Motor neuron (in vitro differentiated cells): ENCODE data around the gene ELOVL5. TPM values are rescaled to one million over a fixed set of nuclear protein-coding genes. Genes with fewer than 3 reads are reported as not detected.

Experiments
- ATAC-seq, 8 experiments: fragments of 200-7000 bp; cut with Tn5 transposase; replicated peaks in 6 of 8; 2 replicates each; pipeline ENCODE4 v1.8.0; 2021; ENCODE audit warnings: mild to moderate bottlenecking in 8 of 8, moderate library complexity in 8 of 8
- H3K27ac ChIP-seq, 2 donors: fragments of 250-450 bp; sonication (Bioruptor Pico); 2 replicates each; pipeline ENCODE4 v1.9.0; 2021; ENCODE audit warnings: antibody characterized with exemption in 2 of 2, mild to moderate bottlenecking in 2 of 2, moderate library complexity in 1 of 2
- H3K4me1 ChIP-seq, 2 donors: fragments of 250-450 bp; sonication (Bioruptor Pico); replicated peaks in 1 of 2; 2 replicates each; pipeline ENCODE4 v1.6.1; 2021; ENCODE audit warnings: antibody characterized with exemption in 2 of 2, mild to moderate bottlenecking in 2 of 2, moderate library complexity in 1 of 2
- H3K4me3 ChIP-seq, 5 donors: fragments of 250-450 bp; sonication (Bioruptor Pico); 2 replicates each; pipeline ENCODE4 v1.9.0; 2021; ENCODE audit warnings: antibody characterized with exemption in 5 of 5, mild to moderate bottlenecking in 5 of 5, moderate library complexity in 4 of 5
- WGBS, 10 experiments: fragments of 450-650 bp; shearing (Covaris generic); methylation state at CpG; one replicate each; pipeline ENCODE4 v1.0.0; 2022; 5-methylcytosine and 5-hydroxymethylcytosine counted together
- in situ Hi-C, 9 experiments: fragments of 400-800 bp; cut with MboI; loops; one replicate each; pipeline ENCODE4 v1.15.0; 2021; ENCODE audit warnings: low sequenced_read_pairs in 9 of 9, low pct_unique_long_range_greater_than_20kb in 2 of 9; ENCODE audit not compliant: unreplicated experiment in 9 of 9
- total RNA-seq, 8 experiments: library from RNA; unstranded; fragments of 300-600 nt; gene quantifications; 2 replicates each; pipeline versions ENCODE4 v1.2.3 to v1.2.4, GENCODE V29; 2022

The ELOVL5 gene
- total RNA-seq, 8 experiments from 2014 or later, result 75.7 to 201 (median 104) TPM

DNA sequence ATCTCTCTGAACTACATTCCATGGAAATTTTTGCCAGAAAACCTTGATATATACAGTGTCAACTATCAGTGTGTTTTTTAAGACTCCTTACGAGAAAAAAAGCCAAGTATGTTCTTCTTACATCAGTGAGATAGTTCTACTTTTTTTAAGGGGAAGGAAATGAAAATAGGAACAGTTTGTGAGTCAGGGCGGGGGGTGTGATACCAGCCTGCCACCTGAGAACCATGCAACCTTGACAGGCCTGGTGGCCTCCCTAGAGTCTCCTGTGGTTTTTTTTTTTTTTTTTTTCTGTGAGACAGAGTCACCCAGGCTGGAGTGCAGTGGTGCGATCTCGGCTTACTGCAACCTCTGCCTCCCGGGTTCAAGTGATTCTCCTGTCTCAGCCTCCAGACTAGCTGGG, 103.8 kb downstream of the ELOVL5 start:
- H3K4me3 ChIP-seq, result no peak overlapping the region
- no peaks in the 10 kb centered on the region for H3K4me1 ChIP-seq
- in situ Hi-C loops, result no loop called here
- H3K27ac ChIP-seq, result no peak overlapping the region
- 51 to 100% (median 94%) methylated on average over 1 to 5 of the region's 5 CpGs; no CpG with 5 or more reads in 2 of the 10 experiments for WGBS, 10 experiments
- no peak for ATAC-seq

DNA sequence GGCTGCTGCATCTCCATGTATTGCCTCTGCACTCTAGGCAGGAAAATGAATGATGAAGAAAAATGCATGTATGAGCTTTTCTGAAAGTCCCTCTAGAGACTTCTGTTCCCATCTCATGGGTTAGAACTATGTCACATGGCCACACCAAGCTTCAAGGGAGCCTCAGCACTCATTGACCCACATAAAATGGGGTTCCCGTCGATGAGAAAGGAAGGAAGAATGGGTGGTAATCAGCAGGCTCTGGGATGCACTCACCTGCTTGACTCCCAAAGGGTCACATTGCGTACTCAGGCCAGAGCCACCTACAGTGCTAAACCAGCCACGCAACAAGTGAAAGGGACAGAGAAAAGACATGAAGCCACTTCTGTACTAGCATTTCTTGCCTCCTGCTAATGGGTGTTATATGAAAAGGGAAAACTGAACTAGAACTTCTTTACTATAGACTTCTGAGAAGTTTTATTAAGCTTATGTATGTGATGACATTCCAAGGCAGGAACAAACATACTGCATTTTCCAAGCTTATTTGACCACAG, 104.3 kb downstream of the ELOVL5 start:
- no peak for ATAC-seq
- WGBS, 10 experiments, result 83 to 100% (median 97%) methylated on average over 1 to 3 of the region's 4 CpGs; no CpG with 5 or more reads in 2 of the 10 experiments
- Histone ChIP-seq H3K4me1 (no peaks in the 10 kb centered on the region), H3K27ac (no peak overlapping the region), H3K4me3 (no peak overlapping the region)
- in situ Hi-C loops, result no loop called here

DNA sequence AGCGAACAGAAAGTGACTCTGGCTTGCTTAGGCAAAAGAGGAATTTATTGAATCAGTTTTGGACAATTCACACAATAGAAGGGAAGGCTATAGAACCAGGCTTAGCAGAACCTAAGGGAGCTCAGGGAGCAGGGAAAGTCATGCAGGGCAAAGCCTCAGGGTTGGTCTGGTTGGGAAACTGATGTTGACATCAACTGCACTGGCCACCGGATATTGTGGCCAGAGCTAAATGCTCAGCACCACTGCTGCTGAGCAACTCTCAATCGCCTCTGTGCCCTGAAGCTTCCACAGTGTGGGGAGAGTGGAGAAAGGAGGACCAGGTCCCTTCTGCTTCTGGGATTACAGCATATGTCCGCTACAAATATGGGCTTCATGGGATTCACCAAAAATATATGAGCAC, 106.8 kb downstream of the ELOVL5 start:
- Histone ChIP-seq H3K27ac (no peak overlapping the region), H3K4me3 (no peak overlapping the region), H3K4me1 (no peaks in the 10 kb centered on the region)
- in situ Hi-C loops, result no loop called here
- 80 to 100% (median 93%) methylated on average over 1 to 4 of the region's 4 CpGs; no CpG with 5 or more reads in 2 of the 10 experiments for WGBS, 10 experiments
- no peak for ATAC-seq

DNA sequence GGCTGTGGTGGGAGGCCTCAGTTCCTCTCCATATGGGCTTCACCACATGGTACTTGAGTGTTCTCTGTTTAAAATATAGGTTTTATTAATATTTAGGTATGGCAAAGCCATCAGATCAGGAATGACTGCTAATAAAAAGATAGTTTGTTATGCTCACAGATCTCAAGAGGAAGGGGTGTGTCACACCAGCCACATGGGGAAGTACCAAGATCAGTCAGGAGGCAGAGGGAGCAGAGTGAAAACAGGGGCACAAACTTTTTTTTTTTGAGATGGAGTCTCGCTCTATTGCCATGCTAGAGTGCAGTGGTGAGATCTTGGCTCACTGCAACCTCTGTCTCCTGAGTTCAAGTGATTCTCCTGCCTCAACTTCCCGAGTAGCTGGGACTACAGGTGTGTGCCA, 108.0 kb downstream of the ELOVL5 start:
- no peaks in the 10 kb centered on the region for H3K4me1 ChIP-seq
- no peak overlapping the region for H3K27ac ChIP-seq
- WGBS, 10 experiments, result 33 to 100% (median 63%) methylated on average over 1 of the region's 2 CpGs; no CpG with 5 or more reads in 7 of the 10 experiments
- no peak for ATAC-seq
- H3K4me3 ChIP-seq, result no peak overlapping the region
- in situ Hi-C loops, result no loop called here

DNA sequence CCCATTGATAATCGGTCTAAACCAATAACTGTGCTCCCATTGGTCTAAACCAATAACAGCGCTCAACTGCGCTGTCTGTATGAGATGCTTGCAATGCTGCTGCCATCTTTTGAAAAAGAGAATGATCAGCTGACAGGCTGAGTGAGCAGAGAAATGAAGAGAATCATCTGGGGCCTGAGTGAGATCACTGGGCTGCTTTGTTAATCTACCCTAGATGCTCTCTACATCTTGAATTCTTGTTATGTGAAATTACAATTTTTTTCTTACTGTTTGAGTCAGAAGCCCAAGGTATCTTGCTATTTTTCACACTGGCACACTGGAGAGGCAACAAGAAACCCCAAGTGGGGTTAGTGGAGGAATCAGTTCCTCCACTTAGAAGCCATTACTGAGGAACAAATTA, 108.6 kb downstream of the ELOVL5 start:
- Histone ChIP-seq H3K27ac (no peak overlapping the region), H3K4me1 (no peaks in the 10 kb centered on the region), H3K4me3 (no peak overlapping the region)
- in situ Hi-C loops, result no loop called here
- no peak for ATAC-seq
- WGBS, 10 experiments, result 95 to 100% (median 100%) methylated on average over 1 to 3 of the region's 3 CpGs; no CpG with 5 or more reads in 3 of the 10 experiments

DNA sequence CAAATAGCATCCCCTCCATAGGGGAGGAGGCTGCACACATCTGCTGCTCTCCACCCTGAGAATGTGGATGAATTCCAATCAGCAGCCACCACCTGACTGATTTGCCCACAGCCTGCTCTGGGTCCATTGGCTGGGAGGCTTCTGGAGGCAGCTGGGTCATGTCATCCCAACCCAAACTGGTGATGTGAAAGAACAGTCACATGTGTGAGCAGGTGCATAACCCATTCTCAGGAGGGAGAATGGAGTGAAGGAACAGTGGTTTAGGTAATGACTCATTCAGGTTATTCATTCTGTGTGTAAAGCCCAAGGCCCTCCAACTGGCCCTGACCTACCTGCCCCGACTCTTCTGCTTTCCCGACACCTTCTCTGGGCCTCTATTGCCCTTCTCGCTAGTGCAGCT, 109.2 kb downstream of the ELOVL5 start:
- Histone ChIP-seq H3K4me1 (no peaks in the 10 kb centered on the region), H3K27ac (no peak overlapping the region), H3K4me3 (no peak overlapping the region)
- WGBS, 10 experiments, result 54 to 80% (median 75%) methylated on average over 1 to 3 of the region's 3 CpGs; no CpG with 5 or more reads in 7 of the 10 experiments
- ATAC-seq, result peak in 1 of 8 experiments; percentile 31
- in situ Hi-C loops, result no loop called here

DNA sequence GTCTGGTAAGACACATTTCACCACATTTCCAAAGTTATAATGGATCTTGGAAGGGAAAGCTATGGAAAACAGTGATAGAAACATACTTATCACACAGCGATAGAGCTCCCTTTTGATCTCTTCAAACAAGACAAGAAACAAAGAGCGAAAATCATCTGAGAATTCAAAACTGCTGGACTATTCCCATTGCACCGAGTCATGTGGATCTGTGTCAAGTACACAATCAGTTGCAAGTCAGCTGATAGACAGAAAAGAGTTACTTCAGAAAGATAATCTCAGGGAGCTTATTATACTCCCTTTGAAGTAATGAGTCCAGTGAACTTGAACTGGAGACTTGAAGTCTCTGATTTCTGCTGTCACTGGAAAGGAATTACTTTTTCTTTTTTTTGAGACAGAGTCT, 110.4 kb downstream of the ELOVL5 start:
- H3K27ac ChIP-seq, result no peak overlapping the region
- in situ Hi-C loops, result no loop called here
- H3K4me1 ChIP-seq, result no peaks in the 10 kb centered on the region
- 83 to 100% (median 89%) methylated on average over 1 to 3 of the region's 3 CpGs; no CpG with 5 or more reads in 3 of the 10 experiments for WGBS, 10 experiments
- ATAC-seq, result no peak
- H3K4me3 ChIP-seq, result no peak overlapping the region

DNA sequence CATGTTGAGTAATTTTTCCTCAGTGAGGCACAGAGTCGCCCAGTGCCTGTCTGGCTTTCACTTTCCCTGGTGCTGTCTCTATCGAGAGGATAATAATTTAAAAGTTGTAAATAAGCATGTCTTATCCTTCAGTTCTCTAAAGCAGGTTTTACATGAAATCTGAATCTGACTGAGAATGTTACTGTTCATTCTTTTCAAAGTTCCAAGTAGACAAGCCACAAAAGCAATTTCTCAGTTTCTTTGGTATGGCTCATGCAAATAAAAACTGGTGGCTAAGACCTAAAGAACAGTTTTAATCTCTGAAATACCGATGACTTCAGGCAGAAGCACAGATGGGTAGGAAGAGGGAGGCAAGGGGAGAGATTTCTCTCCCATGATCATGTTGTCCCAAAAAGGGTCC, 112.5 kb downstream of the ELOVL5 start:
- Histone ChIP-seq H3K27ac (no peak overlapping the region), H3K4me3 (no peak overlapping the region), H3K4me1 (no peaks in the 10 kb centered on the region)
- WGBS, 10 experiments, result 14 to 100% (median 60%) methylated on average over 1 to 3 of the region's 3 CpGs; no CpG with 5 or more reads in 1 of the 10 experiments
- no peak for ATAC-seq
- in situ Hi-C loops, result no loop called here

DNA sequence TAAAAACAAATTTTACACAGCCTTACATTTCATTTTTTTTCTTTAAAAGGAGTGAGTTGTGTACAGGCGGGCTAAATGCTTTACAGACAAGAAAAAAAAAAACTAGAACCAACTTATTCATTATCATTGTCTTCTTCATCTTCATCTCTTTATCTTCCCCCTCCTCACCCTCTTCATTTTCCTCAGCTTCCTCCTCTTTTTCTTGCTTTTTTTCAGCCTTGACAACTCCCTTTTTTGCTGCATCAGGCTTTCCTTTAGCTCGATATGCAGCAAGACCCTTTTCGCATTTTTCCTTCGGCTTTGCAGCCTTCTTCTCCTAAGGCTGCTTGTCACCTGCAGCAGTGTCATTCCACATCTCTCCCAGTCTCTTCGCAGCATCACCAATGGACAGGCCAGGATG, 113.2 kb downstream of the ELOVL5 start:
- WGBS, 10 experiments, result 52 to 96% (median 74%) methylated on average over 2 to 5 of the region's 5 CpGs
- Histone ChIP-seq H3K4me1 (no peaks in the 10 kb centered on the region), H3K27ac (no peak overlapping the region), H3K4me3 (no peak overlapping the region)
- ATAC-seq, result no peak
- in situ Hi-C loops, result no loop called here

DNA sequence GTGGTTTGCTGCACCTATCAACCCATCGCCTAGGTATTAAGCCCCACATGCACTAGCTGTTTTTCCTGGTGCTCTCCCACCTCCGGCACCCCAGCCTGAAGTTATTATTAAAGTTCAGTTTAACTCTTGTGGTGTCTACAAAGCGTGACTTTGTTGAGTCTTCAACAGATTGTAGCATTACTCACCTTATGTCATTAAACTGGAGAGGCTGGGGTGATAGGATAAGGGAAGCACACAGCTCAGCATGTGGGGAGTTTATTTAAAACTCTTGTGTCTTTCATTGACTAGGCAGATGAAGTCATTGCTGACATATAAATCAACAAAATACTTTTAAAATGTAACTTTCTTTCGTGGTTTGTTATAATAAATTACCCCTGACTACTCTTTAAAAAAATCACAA, 115.4 kb downstream of the ELOVL5 start:
- no peak for ATAC-seq
- Histone ChIP-seq H3K4me1 (no peaks in the 10 kb centered on the region), H3K27ac (no peak overlapping the region), H3K4me3 (no peak overlapping the region)
- in situ Hi-C loops, result no loop called here
- WGBS, 10 experiments, result 8 to 96% (median 79%) methylated on average over 2 to 4 of the region's 4 CpGs; no CpG with 5 or more reads in 1 of the 10 experiments

DNA sequence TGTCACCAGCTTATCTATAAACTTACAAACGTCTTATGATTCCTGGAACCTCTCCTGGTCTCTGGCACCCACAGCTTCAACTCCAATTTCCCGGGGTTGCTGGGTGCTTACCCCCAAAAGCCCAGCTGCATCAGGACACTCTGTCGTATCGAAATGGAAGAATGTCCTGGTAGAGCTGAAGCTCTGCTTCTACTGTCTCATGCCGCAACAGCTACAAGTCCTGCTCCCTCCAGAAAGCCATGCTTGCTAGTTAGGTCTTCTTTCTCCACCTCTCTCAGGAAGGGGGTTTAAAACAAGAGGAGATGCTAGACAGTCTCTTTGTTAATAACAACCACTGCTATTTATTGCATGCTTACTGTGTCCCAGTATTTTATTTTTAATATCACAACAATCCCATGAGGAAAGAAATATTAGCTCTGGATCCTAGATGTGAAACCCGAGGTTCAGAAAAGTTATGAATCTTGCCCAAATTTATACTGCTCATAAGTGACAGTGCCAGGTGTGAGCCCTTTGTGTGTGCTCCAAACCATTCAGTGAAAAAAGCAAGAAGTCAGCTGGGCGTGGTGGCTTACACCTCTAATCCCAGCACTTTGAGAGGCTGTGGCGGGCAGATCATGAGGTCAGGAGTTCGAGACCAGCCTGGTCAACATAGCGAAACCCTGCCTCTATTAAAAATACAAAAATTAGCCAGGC, 117.8 kb downstream of the ELOVL5 start:
- ATAC-seq, result no peak
- no peak overlapping the region for H3K4me3 ChIP-seq
- 39 to 100% (median 81%) methylated on average over 2 to 7 of the region's 10 CpGs for WGBS, 10 experiments
- no peaks in the 10 kb centered on the region for H3K4me1 ChIP-seq
- in situ Hi-C loops, result no loop called here
- H3K27ac ChIP-seq, result no peak overlapping the region

DNA sequence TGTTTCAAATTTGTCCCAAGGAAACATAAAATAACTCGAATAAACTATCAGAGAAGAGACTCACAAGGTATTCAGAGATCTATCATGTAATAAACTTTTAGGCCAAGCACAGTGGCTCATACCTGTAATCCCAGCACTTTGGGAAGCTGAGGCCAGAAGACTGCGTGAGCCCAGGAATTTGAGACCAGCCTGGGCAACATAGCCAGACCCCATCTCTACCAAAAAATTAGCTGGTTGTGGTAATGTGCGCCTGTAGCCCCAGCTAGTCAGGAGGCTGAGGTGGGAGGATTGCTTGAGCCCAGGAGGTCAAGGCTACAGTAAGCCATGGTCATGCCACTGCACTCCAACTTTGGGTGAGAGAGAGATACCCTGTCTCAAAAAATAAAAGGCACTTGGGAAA, 120.9 kb downstream of the ELOVL5 start:
- ATAC-seq, result no peak
- H3K4me1 ChIP-seq, result no peaks in the 10 kb centered on the region
- H3K27ac ChIP-seq, result no peak overlapping the region
- WGBS, 10 experiments, result 0 to 100% (median 86%) methylated on average over 1 to 3 of the region's 3 CpGs
- H3K4me3 ChIP-seq, result no peak overlapping the region
- in situ Hi-C loops, result no loop called here

DNA sequence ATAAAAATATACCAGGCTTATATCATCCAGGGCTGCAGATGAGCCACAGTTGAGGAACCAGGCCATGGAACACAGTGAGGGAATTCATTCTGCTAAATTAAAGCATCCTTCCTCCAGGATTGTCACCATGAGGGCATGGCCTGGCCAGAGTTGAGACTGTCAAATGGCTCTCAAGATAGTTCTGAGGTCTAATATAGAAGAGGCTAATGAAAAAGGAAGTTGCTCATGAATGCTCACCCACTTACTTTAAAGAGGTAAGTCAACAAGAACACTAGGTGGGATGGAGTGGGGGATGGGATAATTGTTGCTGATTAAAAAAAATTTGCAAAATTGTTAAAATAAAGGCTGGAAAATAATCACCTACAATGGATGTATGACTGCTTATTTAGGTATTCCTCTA, 128.1 kb downstream of the ELOVL5 start:
- H3K27ac ChIP-seq, result no peak overlapping the region
- in situ Hi-C loops, result no loop called here
- ATAC-seq, result no peak

More for the DNA sequence above, 128.1 kb downstream of the ELOVL5 start:
- no peaks in the 10 kb centered on the region for H3K4me1 ChIP-seq
- H3K4me3 ChIP-seq, result no peak overlapping the region
